Mesendoderm (in vitro differentiated cells): ENCODE measurements around the gene INPP5F.
A peak's percentile ranks its signal among the peaks of the same experiment; 100 is the strongest.

Experiments used
- DNase-seq: peaks from one replicate; pipeline ENCODE4 v3.0.0; 2013
- H2AK5ac ChIP-seq: 2 replicates; pipeline ENCODE4 v1.6.1; 2013; ENCODE audit warnings: low read length, inconsistent platforms
- H2BK120ac ChIP-seq: 2 replicates; pipeline ENCODE4 v1.6.1; 2013; ENCODE audit warnings: low read depth, mild to moderate bottlenecking, low read length, moderate library complexity, mixed read lengths
- H2BK15ac ChIP-seq: replicated peaks from 2 replicates; pipeline ENCODE4 v1.6.1; 2013; ENCODE audit warnings: low read depth, mild to moderate bottlenecking, moderate library complexity
- H2BK5ac ChIP-seq: 2 replicates; pipeline ENCODE4 v1.6.1; 2013; ENCODE audit warnings: low read length, inconsistent platforms
- H3K18ac ChIP-seq: 2 replicates; pipeline ENCODE4 v1.6.1; 2013; ENCODE audit warnings: mild to moderate bottlenecking, low read length, mixed read lengths
- H3K23ac ChIP-seq: one replicate; pipeline ENCODE4 v1.6.1; 2013; ENCODE audit warnings: low read length
- H3K27ac ChIP-seq: 2 replicates; pipeline ENCODE4 v1.5.1; 2013; ENCODE audit warnings: low read depth, mild to moderate bottlenecking, inconsistent platforms, low read length, moderate library complexity
- H3K27me3 ChIP-seq: 2 replicates; pipeline ENCODE4 v1.6.1; 2013; ENCODE audit warnings: low read length, control low read depth, mild to moderate bottlenecking, inconsistent platforms; ENCODE audit not compliant: insufficient read depth, poor library complexity
- H3K36me3 ChIP-seq: 2 replicates; pipeline ENCODE4 v1.6.1; 2013; ENCODE audit warnings: low read length, inconsistent platforms; ENCODE audit not compliant: control insufficient read depth, insufficient read depth
- H3K4ac ChIP-seq: one replicate; pipeline ENCODE4 v1.6.1; 2013; ENCODE audit warnings: low read depth, mild to moderate bottlenecking, low read length, moderate library complexity
- H3K4me1 ChIP-seq: 2 replicates; pipeline ENCODE4 v1.6.1; 2013; ENCODE audit warnings: low read depth, low read length, inconsistent platforms; ENCODE audit not compliant: control insufficient read depth
- H3K4me2 ChIP-seq: 2 replicates; pipeline ENCODE4 v1.6.1; 2013; ENCODE audit warnings: low read length
- H3K4me3 ChIP-seq: 2 replicates; pipeline ENCODE4 v1.5.1; 2013; ENCODE audit warnings: mild to moderate bottlenecking, low read length
- H3K56ac ChIP-seq: one replicate; pipeline ENCODE4 v1.6.1; 2013; ENCODE audit warnings: low read length
- H3K79me1 ChIP-seq: 2 replicates; pipeline ENCODE4 v1.6.1; 2013; ENCODE audit warnings: low read length, inconsistent platforms
- H3K79me2 ChIP-seq: 2 replicates; pipeline ENCODE4 v1.6.1; 2013; ENCODE audit warnings: mild to moderate bottlenecking, low read length; ENCODE audit not compliant: control insufficient read depth, insufficient read depth
- H3K9ac ChIP-seq: 2 replicates; pipeline ENCODE4 v1.6.1; 2013; ENCODE audit warnings: low read length, inconsistent platforms
- H4K5ac ChIP-seq: one replicate; pipeline ENCODE4 v1.6.1; 2013; ENCODE audit warnings: low read length
- H4K8ac ChIP-seq: one replicate; pipeline ENCODE4 v1.6.1; 2013; ENCODE audit warnings: low read depth, mild to moderate bottlenecking, control low read depth, low read length, moderate library complexity
- WGBS: extraction: QIAGEN DNeasy Blood & Tissue Kit; methylation state at CpG from one replicate; pipeline ENCODE4 v1.1.7; 2013; ENCODE audit warnings: low lambda C conversion rate, missing lambda C conversion rate; ENCODE audit not compliant: insufficient coverage; ENCODE audit errors: extremely low coverage; 5-methylcytosine and 5-hydroxymethylcytosine counted together

INPP5F gene

GRCh38 chr10:119824299-119824698 is 98.4 kb downstream of the INPP5F start:
- H3K27ac ChIP-seq, result no peak overlapping the region
- no peak overlapping the region for H4K8ac ChIP-seq
- no peak overlapping the region for H2BK120ac ChIP-seq
- no peak overlapping the region for H2BK15ac ChIP-seq
- no peak overlapping the region for H3K56ac ChIP-seq
- no peak overlapping the region for H3K4ac ChIP-seq
- H3K23ac ChIP-seq, result no peak overlapping the region
- H3K79me2 ChIP-seq, result peaks cover 10% of the 10 kb centered on the region
- H3K4me2 ChIP-seq, result no peak overlapping the region
- H3K27me3 ChIP-seq, result no peaks in the 10 kb centered on the region
- no peak overlapping the region for H3K18ac ChIP-seq
- H2BK5ac ChIP-seq, result no peak overlapping the region
- no peak overlapping the region for H4K5ac ChIP-seq
- no peak for DNase-seq
- no CpG with 5 or more reads among the region's 3 CpGs for WGBS
- no peak overlapping the region for H3K9ac ChIP-seq
- H3K4me3 ChIP-seq, result no peak overlapping the region
- H3K79me1 ChIP-seq, result no peaks in the 10 kb centered on the region
- no peak overlapping the region for H2AK5ac ChIP-seq
- peaks cover 2% of the 10 kb centered on the region for H3K36me3 ChIP-seq
- H3K4me1 ChIP-seq, result no peaks in the 10 kb centered on the region

GRCh38 chr10:119826771-119827170 is 100.9 kb downstream of the INPP5F start:
- no peak overlapping the region for H2AK5ac ChIP-seq
- no peak overlapping the region for H4K5ac ChIP-seq
- H3K27ac ChIP-seq, result no peak overlapping the region
- no peaks in the 10 kb centered on the region for H3K79me1 ChIP-seq
- no peaks in the 10 kb centered on the region for H3K4me1 ChIP-seq
- H3K4me2 ChIP-seq, result no peak overlapping the region
- H3K36me3 ChIP-seq, result peaks cover 3% of the 10 kb centered on the region
- H3K4ac ChIP-seq, result no peak overlapping the region
- no peaks in the 10 kb centered on the region for H3K27me3 ChIP-seq
- H3K56ac ChIP-seq, result no peak overlapping the region
- H3K18ac ChIP-seq, result no peak overlapping the region
- H2BK120ac ChIP-seq, result no peak overlapping the region
- no peak overlapping the region for H4K8ac ChIP-seq
- H2BK5ac ChIP-seq, result no peak overlapping the region
- H3K9ac ChIP-seq, result no peak overlapping the region
- H3K4me3 ChIP-seq, result no peak overlapping the region
- no peaks in the 10 kb centered on the region for H3K79me2 ChIP-seq
- H3K23ac ChIP-seq, result no peak overlapping the region
- no CpG with 5 or more reads among the region's 6 CpGs for WGBS
- no peak for DNase-seq
- no peak overlapping the region for H2BK15ac ChIP-seq

- Histone ChIP-seq H3K23ac (no peak overlapping the region), H4K5ac (no peak overlapping the region), H3K4ac (no peak overlapping the region), H3K9ac (no peak overlapping the region), H3K79me2 (no peaks in the 10 kb centered on the region), H2AK5ac (no peak overlapping the region), H3K27me3 (no peaks in the 10 kb centered on the region), H3K27ac (no peak overlapping the region), H2BK15ac (no peak overlapping the region), H3K56ac (no peak overlapping the region), H3K18ac (no peak overlapping the region), H3K4me3 (no peak overlapping the region), H2BK5ac (no peak overlapping the region), H3K36me3 (peaks cover 4% of the 10 kb centered on the region), H3K4me2 (no peak overlapping the region), H2BK120ac (no peak overlapping the region), H3K79me1 (no peaks in the 10 kb centered on the region), H3K4me1 (no peaks in the 10 kb centered on the region), H4K8ac (no peak overlapping the region)
- no peak for DNase-seq
- no CpG with 5 or more reads among the region's 4 CpGs for WGBS
Observed at GRCh38 chr10:119827430-119827829, 101.6 kb downstream of the INPP5F start.

- Histone ChIP-seq H3K4me1 (no peaks in the 10 kb centered on the region), H2AK5ac (no peak overlapping the region), H4K5ac (no peak overlapping the region), H3K23ac (no peak overlapping the region), H3K18ac (no peak overlapping the region), H3K9ac (no peak overlapping the region), H3K79me2 (no peaks in the 10 kb centered on the region), H2BK5ac (no peak overlapping the region), H3K56ac (no peak overlapping the region), H3K4ac (no peak overlapping the region), H2BK15ac (no peak overlapping the region), H3K79me1 (no peaks in the 10 kb centered on the region), H3K4me2 (no peak overlapping the region), H3K27me3 (no peaks in the 10 kb centered on the region), H3K36me3 (peaks cover 6% of the 10 kb centered on the region), H4K8ac (no peak overlapping the region), H2BK120ac (no peak overlapping the region), H3K4me3 (no peak overlapping the region), H3K27ac (no peak overlapping the region)
- WGBS, result no CpG with 5 or more reads among the region's 7 CpGs
- DNase-seq, result peak; percentile 39
Observed at GRCh38 chr10:119829429-119829828, 103.6 kb downstream of the INPP5F start.

GRCh38 chr10:119830851-119831250 is 105.0 kb downstream of the INPP5F start:
- no peak overlapping the region for H2BK15ac ChIP-seq
- H4K5ac ChIP-seq, result no peak overlapping the region
- H3K4me3 ChIP-seq, result no peak overlapping the region
- no peak overlapping the region for H3K9ac ChIP-seq
- H3K4me1 ChIP-seq, result no peaks in the 10 kb centered on the region
- peaks cover 6% of the 10 kb centered on the region for H3K36me3 ChIP-seq
- H2BK5ac ChIP-seq, result no peak overlapping the region
- no peak overlapping the region for H2BK120ac ChIP-seq
- H2AK5ac ChIP-seq, result no peak overlapping the region
- H3K79me2 ChIP-seq, result no peaks in the 10 kb centered on the region
- WGBS, result no CpG with 5 or more reads among the region's 4 CpGs
- H3K27ac ChIP-seq, result no peak overlapping the region
- H3K18ac ChIP-seq, result no peak overlapping the region
- DNase-seq, result no peak
- no peaks in the 10 kb centered on the region for H3K79me1 ChIP-seq
- no peak overlapping the region for H3K23ac ChIP-seq
- H3K4me2 ChIP-seq, result no peak overlapping the region
- no peaks in the 10 kb centered on the region for H3K27me3 ChIP-seq
- no peak overlapping the region for H3K56ac ChIP-seq
- no peak overlapping the region for H4K8ac ChIP-seq
- no peak overlapping the region for H3K4ac ChIP-seq

GRCh38 chr10:119831656-119832055 is 105.8 kb downstream of the INPP5F start:
- H3K4ac ChIP-seq, result no peak overlapping the region
- H3K79me2 ChIP-seq, result no peaks in the 10 kb centered on the region
- no peak overlapping the region for H3K4me2 ChIP-seq
- no peak overlapping the region for H3K27ac ChIP-seq
- H3K4me3 ChIP-seq, result no peak overlapping the region
- no CpG with 5 or more reads among the region's 11 CpGs for WGBS
- no peak overlapping the region for H3K9ac ChIP-seq
- no peak overlapping the region for H3K23ac ChIP-seq
- H3K36me3 ChIP-seq, result peaks cover 6% of the 10 kb centered on the region
- H2BK120ac ChIP-seq, result no peak overlapping the region
- no peak overlapping the region for H3K56ac ChIP-seq
- no peak overlapping the region for H2BK5ac ChIP-seq
- no peak overlapping the region for H3K18ac ChIP-seq
- no peak overlapping the region for H2BK15ac ChIP-seq
- H4K5ac ChIP-seq, result no peak overlapping the region
- H3K79me1 ChIP-seq, result no peaks in the 10 kb centered on the region
- no peak overlapping the region for H2AK5ac ChIP-seq
- H3K27me3 ChIP-seq, result no peaks in the 10 kb centered on the region
- no peaks in the 10 kb centered on the region for H3K4me1 ChIP-seq
- no peak for DNase-seq
- H4K8ac ChIP-seq, result no peak overlapping the region
